SHP77 treated with DMSO at 0.1 percent for 48 hours (cell line): Measurements from ENCODE around the gene SHQ1.

Experiments used
- DNase-seq: peaks from one replicate; lab custom pipeline; 2025; lab: John Stamatoyannopoulos, UW

SHQ1 gene

GRCh38 chr3:72847751-72848702, at the start of gene SHQ1:
SHQ1 (minus strand) TSS chr3:72848445; CDS start chr3:72848340, 105 bp downstream.
- DNase-seq, result peak; percentile 82

GRCh38 chr3:72897758-72898007, 49.4 kb upstream of the SHQ1 start:
- no peak for DNase-seq

DNA sequence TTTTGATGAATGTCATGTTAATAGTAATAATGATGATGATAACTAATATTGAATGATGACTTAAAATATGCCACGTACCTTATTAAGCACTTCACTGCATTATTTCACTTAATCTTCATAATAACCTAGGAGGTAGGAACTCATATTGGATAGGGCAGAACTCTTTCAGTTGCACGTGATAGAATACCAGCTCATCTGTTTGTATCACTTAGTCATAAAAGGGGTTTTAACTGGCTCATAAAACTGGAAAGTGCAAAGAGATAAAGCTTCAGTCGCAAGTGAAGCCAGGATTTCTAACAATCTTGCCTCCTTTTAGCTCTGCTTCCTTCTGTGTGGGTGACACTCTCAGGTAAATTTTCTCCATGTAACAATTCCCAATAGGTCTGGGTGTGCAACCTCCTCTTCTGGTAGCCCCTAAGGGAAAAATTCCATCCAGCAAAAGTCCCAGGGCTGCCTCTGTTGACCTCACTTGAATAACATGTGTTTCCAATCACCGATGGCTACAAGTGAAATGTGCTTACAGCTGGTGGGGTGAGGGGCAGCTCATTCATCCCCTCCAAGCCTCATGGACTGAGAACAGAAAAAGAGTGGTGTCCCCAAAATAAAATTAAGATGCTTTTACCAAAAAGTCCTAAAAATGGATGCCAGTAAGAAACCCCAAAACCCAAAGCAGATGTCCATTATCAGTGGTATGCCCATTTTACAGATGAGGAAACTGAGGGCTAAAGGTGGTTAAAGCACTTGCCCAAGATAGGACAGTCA, 48.9 kb upstream of the SHQ1 start:
- DNase-seq, result no peak

DNA sequence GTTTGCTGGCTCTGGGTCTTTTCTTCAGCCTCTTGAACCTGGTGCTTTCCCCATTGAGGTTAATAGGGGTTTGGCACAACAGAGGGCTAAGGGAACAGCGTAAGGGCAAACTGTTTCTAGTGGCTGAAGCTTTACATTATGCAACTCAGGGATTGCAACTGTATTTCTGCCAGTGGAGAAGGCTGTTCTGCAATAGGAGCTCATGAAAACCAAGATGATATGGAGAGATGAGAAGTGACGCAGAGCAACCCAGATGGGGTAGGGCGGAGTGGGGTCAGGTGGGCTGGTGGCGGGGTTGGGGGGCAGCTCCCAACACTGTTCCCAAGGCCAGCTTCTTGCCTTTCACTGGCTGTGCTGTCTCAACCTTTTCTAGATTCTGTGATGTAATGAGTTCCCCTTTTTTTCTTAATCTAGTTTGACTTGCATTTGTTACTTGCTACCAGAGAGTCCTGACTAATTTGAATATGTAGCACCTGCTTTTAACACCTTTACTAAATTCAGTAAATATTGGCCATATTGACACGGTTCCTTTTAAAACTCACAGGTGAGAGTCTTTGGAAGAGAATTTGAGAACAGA, 46.8 kb upstream of the SHQ1 start:
- DNase-seq, result no peak

- no peak for DNase-seq
Observed at GRCh38 chr3:72892870-72893269, 44.6 kb upstream of the SHQ1 start.

GRCh38 chr3:72892081-72892775, 44.0 kb upstream of the SHQ1 start:
- no peak for DNase-seq

GRCh38 chr3:72891053-72891855, 43.0 kb upstream of the SHQ1 start:
- no peak for DNase-seq

GRCh38 chr3:72890166-72890925, 42.1 kb upstream of the SHQ1 start:
- DNase-seq, result no peak

- DNase-seq, result no peak
Observed at GRCh38 chr3:72889310-72890165, 41.3 kb upstream of the SHQ1 start.

DNA sequence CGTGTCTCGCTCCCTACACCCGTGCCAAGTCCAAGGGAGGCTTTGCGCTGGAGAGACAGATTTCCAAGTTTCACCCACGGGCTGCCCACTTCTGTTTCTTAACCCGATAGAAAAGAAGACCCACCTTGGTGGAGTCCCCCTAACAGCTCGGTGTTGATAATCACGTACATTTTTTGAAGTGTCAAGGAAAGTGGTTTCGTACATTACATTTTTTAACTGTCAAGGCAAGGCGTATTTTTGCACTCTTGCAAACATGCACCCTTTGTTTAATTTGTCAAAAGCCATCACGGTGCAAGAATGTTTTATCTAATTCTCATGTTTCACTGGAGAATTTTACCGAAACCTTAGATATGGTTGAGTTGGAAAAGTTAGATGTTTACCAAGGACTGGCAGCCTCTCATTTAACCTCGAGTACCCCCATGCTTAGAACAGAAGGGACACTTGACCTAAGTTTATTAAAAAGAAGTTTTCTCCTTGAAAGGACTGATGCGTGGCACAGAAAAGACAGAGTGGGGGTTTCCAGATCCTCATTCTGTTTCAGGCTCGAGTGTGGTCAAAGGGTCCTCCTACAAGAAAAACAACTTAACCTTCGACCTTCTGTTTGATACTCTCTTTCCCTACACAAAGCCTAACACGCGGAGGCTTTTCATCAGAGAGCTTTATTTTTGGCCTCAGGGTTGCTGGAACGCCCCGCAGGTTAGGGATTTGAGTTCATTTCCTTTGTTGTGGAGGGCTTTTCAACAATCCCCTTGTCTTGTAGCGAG, 40.5 kb upstream of the SHQ1 start:
- DNase-seq, result no peak

DNA sequence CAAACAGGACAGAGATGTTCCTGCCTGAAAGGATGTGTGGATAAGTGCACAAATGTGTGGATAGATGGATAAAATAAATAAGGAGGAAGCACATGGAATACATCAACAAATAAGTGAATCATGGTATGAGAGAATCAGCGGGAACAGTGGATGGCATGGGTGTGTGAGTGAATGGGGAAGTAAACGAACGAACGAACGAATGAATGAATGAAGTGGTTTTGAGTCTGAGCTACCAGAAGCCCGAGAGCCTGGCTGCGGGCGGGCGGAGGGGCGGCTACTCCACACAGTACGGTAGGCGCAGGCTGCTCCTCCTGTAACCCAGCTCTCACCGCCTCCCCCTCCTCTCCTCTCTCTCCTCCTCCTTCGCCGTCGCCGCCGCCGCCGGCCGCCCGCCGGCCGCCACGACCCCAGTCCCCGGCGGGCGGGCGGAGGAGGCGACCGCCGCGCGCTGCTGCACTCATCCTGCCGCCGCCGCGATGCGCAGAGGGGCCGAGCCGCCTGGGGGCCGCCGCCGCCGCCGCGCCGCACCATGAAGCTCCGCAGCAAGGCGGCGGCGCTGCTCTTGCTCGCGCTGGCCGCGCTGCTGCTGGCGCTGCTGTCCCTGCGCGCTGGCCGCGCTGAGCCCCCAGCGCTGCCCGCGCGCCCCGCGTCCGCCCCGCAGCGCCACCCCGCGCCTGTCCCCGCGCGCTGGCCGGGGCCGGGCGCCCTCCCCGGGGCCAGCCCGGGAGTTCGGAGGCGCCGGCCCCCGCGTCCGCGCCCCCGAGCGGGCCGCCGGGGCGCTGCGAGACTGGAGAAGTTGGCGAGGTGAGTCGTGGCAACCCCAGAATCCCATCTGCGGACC, 39.7 kb upstream of the SHQ1 start, which contains the start of gene GXYLT2:
TSS of gene GXYLT2 (plus strand) at position 342 of the 841 bp plus-strand sequence. CDS start at position 530, 188 bp downstream.
- peak; percentile 27 for DNase-seq

DNA sequence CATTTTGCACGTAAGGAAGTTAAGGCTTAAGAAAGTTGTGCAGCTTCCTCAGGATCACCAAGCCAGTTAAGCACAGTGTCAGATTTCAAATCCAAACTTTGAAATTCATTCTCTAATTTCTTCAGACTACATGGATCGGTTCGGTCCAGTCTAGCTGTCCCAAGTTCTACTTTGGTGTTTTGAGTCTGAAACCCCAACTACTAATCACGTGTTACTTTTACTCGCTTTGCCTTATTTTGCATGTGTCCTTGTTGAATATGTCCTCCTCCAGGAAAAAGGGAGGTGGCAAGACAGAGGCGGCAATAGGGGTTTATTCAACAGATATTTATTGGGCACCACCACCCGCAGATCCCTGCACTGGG, 39.1 kb upstream of the SHQ1 start:
- DNase-seq, result no peak

GRCh38 chr3:72872183-72872582, 23.9 kb upstream of the SHQ1 start:
- DNase-seq, result no peak

GRCh38 chr3:72862314-72863090, 14.3 kb upstream of the SHQ1 start:
- no peak for DNase-seq

DNA sequence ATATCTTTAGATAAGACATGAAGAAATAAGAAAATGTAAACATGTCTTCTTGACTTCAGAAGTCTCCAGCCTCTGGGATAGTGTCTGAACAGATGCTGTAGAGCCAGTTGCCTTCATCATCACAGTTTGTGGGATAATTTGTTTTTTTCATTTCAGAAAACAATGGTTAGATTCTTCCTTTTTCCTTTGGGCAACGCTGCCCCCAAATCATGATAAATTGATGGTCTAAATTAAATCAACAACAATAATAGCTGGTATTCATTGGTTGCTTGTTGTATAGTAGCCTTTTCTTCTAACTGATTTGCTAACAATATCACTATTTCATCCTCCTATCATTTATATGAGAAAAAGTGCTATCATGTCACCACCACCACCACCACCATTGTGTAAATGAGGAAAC, 12.6 kb upstream of the SHQ1 start:
- DNase-seq, result no peak

- no peak for DNase-seq
Observed at GRCh38 chr3:72860053-72860452, 11.8 kb upstream of the SHQ1 start.

DNA sequence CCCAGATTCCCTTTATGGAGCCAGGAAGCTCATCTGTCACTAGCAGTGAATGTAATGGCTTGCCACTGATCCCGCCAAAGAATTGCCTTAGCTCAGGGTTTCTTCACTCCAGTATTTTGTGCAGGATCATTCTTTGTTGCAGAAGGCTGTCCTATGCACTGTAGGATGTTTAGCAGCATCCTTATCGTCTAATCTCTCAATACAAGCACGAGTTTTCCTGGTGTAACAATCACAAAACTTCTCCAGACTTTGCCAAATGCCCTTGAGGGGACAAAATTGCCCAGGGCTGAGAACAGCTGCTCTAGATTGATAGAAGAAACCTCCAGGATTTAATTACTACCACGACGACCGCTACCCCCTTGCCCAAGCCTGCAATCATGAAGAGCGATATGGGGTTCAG, 6.8 kb upstream of the SHQ1 start:
- DNase-seq, result no peak
